ENCODE data around the gene LRGUK. TPM values are rescaled to one million over a fixed set of nuclear protein-coding genes. Genes with fewer than 3 reads are reported as not detected.

The LRGUK gene
- polyA plus RNA-seq, 3 donors, result 0.41 TPM; not detected in 2

DNA sequence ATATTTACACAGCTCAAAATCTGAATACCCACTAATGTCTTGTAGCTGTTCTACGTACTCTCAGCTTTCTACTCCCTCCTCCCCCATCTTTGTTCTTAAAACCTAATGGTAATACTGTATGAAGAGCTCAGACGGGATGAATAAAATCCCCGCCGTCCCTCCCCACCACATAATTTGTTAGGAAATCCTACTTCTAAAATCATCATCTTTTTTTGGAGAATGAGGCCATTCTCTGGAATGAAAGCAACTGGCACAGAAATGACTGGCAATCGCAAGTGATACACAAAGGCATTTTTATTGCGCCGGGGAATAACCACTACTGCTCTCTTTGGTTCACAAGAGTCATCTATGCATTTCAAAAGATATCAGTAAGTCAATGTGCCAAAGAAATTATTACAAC, 162.3 kb downstream of the LRGUK start:
- peaks cover 0 to 5% of the 10 kb centered on the region in 2 donors for H3K27me3 ChIP-seq (ENCODE audit: control insufficient read depth in 2 of 2, insufficient read depth in 2 of 2, low read length in 2 of 2)
- Mint-ChIP-seq H3K4me3 (no peak overlapping the region), H3K9me3 (peaks cover 0 to 4% (median 2%) of the 10 kb centered on the region in 7 donors), H3K4me1 (peaks cover 32% of the 10 kb centered on the region), H3K36me3 (peaks cover 11 to 13% of the 10 kb centered on the region in 2 donors), H3K27me3 (ENCODE audit: low read depth in 3 of 3) (peaks cover 0 to 3% (median 3%) of the 10 kb centered on the region in 3 donors), H3K27ac (no peak overlapping the region)
- 100% methylated on average over 2 of the region's 7 CpGs for WGBS (ENCODE audit: insufficient coverage)
- intact Hi-C loops (cut with micrococcal nuclease), result no loop called here
- H2AFZ ChIP-seq (ENCODE audit: insufficient read depth, low read depth, low read length, poor library complexity, severe bottlenecking), result no peak overlapping the region
- no peak overlapping the region for H3K27ac ChIP-seq (ENCODE audit: low read depth in 1 of 2, low read length in 2 of 2)
- H3K4me3 ChIP-seq (replicated peaks in 1 of 3; ENCODE audit: low read depth in 2 of 3, low read length in 3 of 3), result no peak overlapping the region
- H3K9me3 ChIP-seq (replicated peaks in 1 of 2; ENCODE audit: control insufficient read depth in 1 of 2, insufficient read depth in 1 of 2, low read length in 2 of 2), result no peaks in the 10 kb centered on the region
- no peaks in the 10 kb centered on the region for H4K20me1 ChIP-seq (ENCODE audit: insufficient read depth, low read length)
- H3K4me2 ChIP-seq (replicated peaks; ENCODE audit: extremely low read depth, low read length, poor library complexity, severe bottlenecking), result no peak overlapping the region
- DNase-seq, result no peak
- TF ChIP-seq, protein P1, sequence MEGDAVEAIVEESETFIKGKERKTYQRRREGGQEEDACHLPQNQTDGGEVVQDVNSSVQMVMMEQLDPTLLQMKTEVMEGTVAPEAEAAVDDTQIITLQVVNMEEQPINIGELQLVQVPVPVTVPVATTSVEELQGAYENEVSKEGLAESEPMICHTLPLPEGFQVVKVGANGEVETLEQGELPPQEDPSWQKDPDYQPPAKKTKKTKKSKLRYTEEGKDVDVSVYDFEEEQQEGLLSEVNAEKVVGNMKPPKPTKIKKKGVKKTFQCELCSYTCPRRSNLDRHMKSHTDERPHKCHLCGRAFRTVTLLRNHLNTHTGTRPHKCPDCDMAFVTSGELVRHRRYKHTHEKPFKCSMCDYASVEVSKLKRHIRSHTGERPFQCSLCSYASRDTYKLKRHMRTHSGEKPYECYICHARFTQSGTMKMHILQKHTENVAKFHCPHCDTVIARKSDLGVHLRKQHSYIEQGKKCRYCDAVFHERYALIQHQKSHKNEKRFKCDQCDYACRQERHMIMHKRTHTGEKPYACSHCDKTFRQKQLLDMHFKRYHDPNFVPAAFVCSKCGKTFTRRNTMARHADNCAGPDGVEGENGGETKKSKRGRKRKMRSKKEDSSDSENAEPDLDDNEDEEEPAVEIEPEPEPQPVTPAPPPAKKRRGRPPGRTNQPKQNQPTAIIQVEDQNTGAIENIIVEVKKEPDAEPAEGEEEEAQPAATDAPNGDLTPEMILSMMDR (IDR thresholded peaks at IDR 0.05), result no peak
- no peaks in the 10 kb centered on the region for H3K79me2 ChIP-seq (ENCODE audit: insufficient read depth, low read length)
- peaks cover under 1 to 5% of the 10 kb centered on the region in 2 donors for H3K36me3 ChIP-seq (replicated peaks in 1 of 2; ENCODE audit: control insufficient read depth in 1 of 2, insufficient read depth in 2 of 2, low read length in 2 of 2)
- H3K4me1 ChIP-seq (ENCODE audit: control insufficient read depth in 1 of 2, insufficient read depth in 2 of 2, low read length in 2 of 2), result peaks cover 28 to 29% of the 10 kb centered on the region in 2 donors
- no peak overlapping the region for H3K9ac ChIP-seq (ENCODE audit: insufficient read depth, low read length, poor library complexity, severe bottlenecking)

DNA sequence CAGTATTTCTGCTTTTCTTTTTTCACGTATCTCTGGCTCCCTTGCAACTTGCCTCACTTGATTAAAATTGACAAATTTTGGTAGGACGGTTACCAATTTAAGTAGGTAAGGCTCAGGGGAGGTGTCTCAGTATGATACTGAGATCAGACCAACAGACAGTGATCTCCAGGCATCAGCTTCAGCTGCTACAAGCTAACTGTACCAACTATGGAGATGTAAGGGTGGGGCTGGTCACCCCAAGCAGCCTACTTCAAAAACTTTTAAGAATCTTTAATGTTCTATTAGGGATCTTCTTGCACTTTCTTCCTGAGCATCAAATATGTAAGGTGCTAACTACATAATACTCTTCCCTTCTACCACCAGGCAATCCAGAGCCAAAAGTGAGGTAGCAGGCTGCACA, 162.7 kb downstream of the LRGUK start:
- H3K79me2 ChIP-seq (ENCODE audit: insufficient read depth, low read length), result no peaks in the 10 kb centered on the region
- peaks cover 28 to 30% of the 10 kb centered on the region in 2 donors for H3K4me1 ChIP-seq (ENCODE audit: control insufficient read depth in 1 of 2, insufficient read depth in 2 of 2, low read length in 2 of 2)
- Mint-ChIP-seq H3K4me1 (peaks cover 32% of the 10 kb centered on the region), H3K36me3 (peaks cover 15 to 17% of the 10 kb centered on the region in 2 donors), H3K27me3 (ENCODE audit: low read depth in 3 of 3) (peaks cover 0 to 2% (median 2%) of the 10 kb centered on the region in 3 donors), H3K27ac (no peak overlapping the region), H3K4me3 (no peak overlapping the region), H3K9me3 (peaks cover 0 to 4% (median 2%) of the 10 kb centered on the region in 7 donors)
- no peak for DNase-seq
- WGBS (ENCODE audit: insufficient coverage), result no CpG with 5 or more reads among the region's 2 CpGs
- TF ChIP-seq, protein P1 (IDR thresholded peaks at IDR 0.05), result no peak
- H3K9me3 ChIP-seq (replicated peaks in 1 of 2; ENCODE audit: control insufficient read depth in 1 of 2, insufficient read depth in 1 of 2, low read length in 2 of 2), result no peaks in the 10 kb centered on the region
- H3K9ac ChIP-seq (ENCODE audit: insufficient read depth, low read length, poor library complexity, severe bottlenecking), result no peak overlapping the region
- H3K36me3 ChIP-seq (replicated peaks in 1 of 2; ENCODE audit: control insufficient read depth in 1 of 2, insufficient read depth in 2 of 2, low read length in 2 of 2), result peaks cover 4 to 9% of the 10 kb centered on the region in 2 donors
- no peak overlapping the region for H3K27ac ChIP-seq (ENCODE audit: low read depth in 1 of 2, low read length in 2 of 2)
- no peak overlapping the region for H3K4me2 ChIP-seq (replicated peaks; ENCODE audit: extremely low read depth, low read length, poor library complexity, severe bottlenecking)
- peaks cover 0 to 3% of the 10 kb centered on the region in 2 donors for H3K27me3 ChIP-seq (ENCODE audit: control insufficient read depth in 2 of 2, insufficient read depth in 2 of 2, low read length in 2 of 2)
- H2AFZ ChIP-seq (ENCODE audit: insufficient read depth, low read depth, low read length, poor library complexity, severe bottlenecking), result no peak overlapping the region
- H4K20me1 ChIP-seq (ENCODE audit: insufficient read depth, low read length), result no peaks in the 10 kb centered on the region
- H3K4me3 ChIP-seq (replicated peaks in 1 of 3; ENCODE audit: low read depth in 2 of 3, low read length in 3 of 3), result no peak overlapping the region
- intact Hi-C loops (cut with micrococcal nuclease), result no loop called here

Measured in CD14-positive monocyte (primary cell).